ENCODE data around the gene SERBP1.
"Not testable (repeated sequence)": the region's sequence is repeated elsewhere in the genome, so short reads cannot be mapped to it uniquely, and the experiment has no call there.

Gene SERBP1

DNA sequence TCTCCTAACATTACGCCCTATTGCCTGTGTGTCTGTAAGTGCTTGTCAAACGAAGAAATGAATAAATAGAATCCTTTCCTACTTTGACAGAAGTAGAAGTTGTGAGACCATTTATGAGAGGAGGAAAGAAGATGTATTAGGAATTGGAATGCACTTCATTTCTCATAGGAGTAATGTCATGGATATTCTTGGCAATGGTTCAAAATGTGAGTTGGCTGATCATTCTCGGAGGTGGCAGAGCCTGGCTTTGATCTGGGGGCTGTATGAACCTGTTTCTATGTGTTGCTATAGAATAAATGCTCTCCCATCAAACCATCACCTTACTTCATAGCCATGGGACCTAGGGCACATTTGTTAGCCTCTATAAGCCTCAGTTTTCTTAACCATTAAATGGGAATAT lies 10.1 kb upstream of the SERBP1 start:
- no peak for DNase-seq (ENCODE audit: low spot score)

- DNase-seq (ENCODE audit: low spot score) = no peak
Measured at GRCh38 chr1:67439277-67440029, 9.3 kb upstream of the SERBP1 start.

DNA sequence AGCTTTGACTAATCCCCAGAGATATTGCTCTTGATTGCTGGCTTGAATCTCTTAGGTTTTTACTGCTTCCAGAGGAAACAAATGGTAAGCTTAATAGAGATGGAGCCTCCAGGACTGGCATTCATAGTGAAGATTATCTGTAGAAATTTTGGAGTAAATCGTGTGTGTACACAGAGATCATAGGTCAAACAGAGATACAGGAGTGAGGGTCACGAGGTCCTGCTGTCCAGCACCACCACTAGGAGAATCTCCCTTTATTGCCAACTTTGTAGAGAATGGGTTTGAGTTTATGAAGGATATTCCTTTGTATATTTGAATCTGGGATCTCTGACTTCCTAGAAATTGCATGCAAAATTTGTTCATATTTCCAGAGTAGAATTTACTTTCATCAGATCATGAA lies 7.8 kb upstream of the SERBP1 start:
- DNase-seq (ENCODE audit: low spot score) = no peak

- no peak for DNase-seq (ENCODE audit: low spot score)
Measured at GRCh38 chr1:67436511-67437055, 6.4 kb upstream of the SERBP1 start.

DNA sequence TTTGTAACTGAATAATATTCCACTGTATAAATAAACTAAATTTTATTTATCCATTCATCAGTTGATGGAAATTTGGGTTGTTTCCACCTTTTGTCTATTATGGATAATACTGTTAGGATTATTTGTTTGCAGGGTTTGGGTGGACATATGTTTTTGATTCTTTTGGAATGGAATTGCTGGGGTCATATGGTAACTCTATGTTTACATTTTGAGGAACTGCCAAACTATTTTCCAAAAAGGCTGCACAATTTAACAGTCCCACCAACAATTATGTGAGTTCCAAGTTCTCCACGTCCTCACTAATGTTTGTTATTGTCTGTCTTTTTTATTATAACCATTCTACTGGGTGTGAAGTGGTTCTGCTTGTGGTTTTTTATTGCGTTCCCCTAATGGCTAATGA lies 4.3 kb upstream of the SERBP1 start:
- no peak for DNase-seq (ENCODE audit: low spot score)

- DNase-seq (ENCODE audit: low spot score) = no peak
Measured at GRCh38 chr1:67433837-67434236, 3.6 kb upstream of the SERBP1 start.

GRCh38 chr1:67432745-67433144 lies 2.5 kb upstream of the SERBP1 start:
- no peak for DNase-seq (ENCODE audit: low spot score)

DNA sequence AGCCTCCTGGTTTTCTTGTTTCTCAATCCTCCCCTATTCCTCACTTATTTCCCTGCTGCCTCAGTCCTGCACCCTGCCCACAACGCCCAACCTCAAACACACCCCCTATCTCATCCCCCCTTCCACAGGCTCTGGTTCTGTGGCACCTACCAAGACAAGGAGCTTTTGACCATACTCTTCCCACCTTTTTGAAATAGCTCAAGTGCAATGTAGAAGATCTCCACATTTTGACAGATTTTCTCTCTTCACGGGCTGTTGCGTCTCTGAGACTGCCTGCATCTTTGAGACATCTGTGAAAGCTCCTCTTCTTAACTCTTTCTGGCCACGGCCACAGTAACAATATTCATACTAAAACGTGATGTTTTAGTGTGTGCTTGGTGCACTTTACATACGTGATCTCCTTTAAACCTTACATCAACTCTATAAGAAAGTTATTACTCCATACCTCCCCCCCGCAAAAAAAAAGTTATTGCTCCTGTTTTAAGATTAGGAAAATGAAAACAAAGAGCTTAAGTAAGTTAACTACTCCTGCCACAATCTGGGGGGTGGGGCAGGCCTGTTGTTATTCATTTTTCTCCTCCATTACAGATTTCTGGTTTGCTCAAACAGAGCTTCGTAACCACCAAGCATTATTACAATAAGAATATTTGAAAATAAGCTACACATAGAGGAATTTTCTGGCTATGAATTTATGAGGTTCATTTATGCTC lies 1.8 kb upstream of the SERBP1 start:
- DNase-seq (ENCODE audit: low spot score) = no peak

- DNase-seq (ENCODE audit: low spot score) = no peak
Measured at GRCh38 chr1:67431156-67431765, 1.1 kb upstream of the SERBP1 start.

- DNase-seq (ENCODE audit: low spot score) = peak; percentile 9
Measured at GRCh38 chr1:67429528-67430357, 459 bp downstream of the SERBP1 start.

DNA sequence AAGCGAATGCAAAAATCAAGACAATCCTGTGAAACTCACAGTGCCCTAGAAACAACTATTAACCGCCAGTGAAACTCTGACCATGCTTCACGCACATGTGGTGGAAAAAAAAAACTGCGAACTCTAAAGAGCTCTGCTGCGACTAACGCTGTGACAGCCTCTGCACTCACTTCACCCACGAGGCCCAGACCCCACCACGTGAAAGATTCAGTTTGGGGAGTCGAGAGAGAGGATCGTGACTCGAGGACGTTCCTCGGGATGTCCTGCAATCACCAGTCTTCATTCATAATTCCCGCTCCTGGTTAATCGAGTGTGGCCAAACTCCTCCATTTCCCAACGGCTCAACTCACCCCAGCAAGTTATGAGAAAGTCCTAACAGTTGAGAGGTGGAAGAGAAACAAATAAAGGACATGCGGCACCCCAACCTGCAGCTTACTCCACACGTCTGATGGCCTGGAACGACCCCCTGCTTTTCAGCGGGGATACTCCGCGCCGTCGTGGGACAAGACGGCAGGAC lies 1.1 kb downstream of the SERBP1 start:
- DNase-seq (ENCODE audit: low spot score) = no peak

GRCh38 chr1:67427947-67428346 lies 2.3 kb downstream of the SERBP1 start:
- no peak for DNase-seq (ENCODE audit: low spot score)

- no peak for DNase-seq (ENCODE audit: low spot score)
Measured at GRCh38 chr1:67427465-67427864, 2.7 kb downstream of the SERBP1 start.

DNA sequence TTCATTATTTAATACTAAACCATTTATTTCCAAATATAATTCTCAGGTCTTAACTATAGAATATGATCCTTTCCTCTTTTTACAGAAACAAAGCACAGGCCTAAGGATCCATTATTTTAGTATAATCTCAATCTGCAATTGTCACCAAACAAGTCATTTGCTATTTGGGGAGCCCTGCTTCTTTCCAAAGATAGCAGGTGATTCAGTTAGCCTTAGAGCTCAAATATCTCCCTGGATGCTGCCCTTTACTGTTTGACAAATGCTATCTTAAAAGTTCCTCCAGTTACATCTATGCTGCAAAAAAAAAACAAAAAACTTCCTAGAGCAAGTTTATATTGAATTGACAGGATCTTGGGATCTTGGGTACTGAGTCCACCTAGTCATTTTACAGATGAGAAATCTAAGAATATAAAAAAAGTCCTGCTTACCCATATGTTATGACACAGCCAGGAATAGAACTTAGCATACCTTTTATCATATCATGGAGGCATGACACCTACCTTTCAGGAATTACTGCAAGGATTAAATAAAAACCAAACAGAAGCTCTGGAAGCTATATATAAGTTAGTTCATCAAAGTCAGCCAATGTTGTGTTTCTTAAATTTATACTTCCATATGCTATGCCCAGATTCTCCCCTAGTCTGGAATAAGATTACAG lies 9.2 kb downstream of the SERBP1 start:
- DNase-seq (ENCODE audit: low spot score) = no peak

DNA sequence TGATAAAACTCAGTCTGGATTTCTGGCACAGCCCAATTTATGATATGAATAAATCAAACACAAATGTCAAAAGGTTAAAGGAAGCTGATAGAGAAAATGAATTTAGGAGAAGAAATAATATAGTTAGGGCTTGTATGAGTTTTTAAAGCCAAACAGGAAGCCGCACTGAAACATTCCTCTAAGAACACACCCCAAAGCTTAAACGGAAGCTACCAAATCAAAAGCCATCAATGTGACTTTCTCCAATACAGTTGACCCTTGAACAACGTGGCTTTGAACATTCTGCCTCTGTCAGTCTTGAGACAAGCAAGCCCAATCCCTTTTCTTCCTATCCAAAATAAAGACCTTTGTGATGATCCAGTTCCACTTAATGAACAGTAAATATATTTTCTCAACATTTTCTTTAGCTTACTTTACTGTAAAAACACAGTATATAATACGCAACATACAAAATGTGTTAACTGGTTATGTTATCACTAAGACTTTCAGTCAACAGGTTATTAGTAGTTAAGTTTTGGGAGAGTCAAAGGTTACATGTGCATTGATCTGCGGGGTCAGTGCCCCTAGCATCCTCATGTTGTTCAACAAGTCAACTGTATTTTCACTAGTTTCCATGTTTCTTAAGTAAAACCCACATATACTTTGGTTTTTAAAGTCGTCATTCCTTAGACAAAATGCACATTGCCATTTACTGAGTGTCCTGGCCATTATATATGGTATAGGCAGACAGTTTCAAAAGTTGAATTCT lies 11.2 kb downstream of the SERBP1 start:
- DNase-seq (ENCODE audit: low spot score) = no peak

GRCh38 chr1:67417733-67418132 lies 12.5 kb downstream of the SERBP1 start:
- DNase-seq (ENCODE audit: low spot score) = not testable (repeated sequence)

DNA sequence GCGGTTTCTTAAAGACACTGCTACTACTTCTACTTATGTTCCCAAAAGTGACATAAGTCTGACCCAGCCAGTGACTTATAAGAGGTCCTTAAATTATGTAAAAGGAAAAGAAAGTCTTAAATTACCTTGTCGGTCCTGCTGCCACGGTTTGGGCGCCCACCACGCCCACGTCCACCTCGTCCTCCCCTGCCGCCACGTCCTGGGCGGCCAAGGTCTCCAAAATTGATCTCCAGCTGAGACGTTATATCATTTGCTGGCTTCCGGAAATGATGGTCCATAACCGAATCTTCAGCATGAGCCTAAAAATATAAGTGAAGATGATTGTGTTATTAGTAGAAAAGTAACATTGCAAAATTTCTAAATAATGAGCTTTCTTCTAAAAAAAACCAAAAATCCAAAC lies 15.2 kb downstream of the SERBP1 start:
- no peak for DNase-seq (ENCODE audit: low spot score)

- DNase-seq (ENCODE audit: low spot score) = no peak
Measured at GRCh38 chr1:67414574-67414973, 15.6 kb downstream of the SERBP1 start.

DNA sequence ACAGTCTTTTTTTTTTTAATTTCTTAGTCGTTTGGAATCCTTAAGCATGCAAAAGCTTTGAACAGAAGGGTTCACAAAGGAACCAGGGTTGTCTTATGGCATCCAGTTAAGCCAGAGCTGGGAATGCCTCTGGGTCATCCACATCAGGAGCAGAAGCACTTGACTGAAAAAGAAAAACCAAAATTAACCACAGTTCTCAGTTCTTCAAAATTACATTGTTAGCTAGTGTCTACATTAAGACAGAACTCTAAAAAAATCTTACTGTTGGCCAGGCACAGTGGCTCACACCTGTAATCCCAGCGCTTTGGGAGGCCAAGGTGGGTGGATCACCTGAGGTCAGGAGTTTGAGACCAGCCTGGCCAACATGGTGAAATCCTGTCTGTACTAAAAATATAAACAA lies 17.1 kb downstream of the SERBP1 start:
- not testable (repeated sequence) for DNase-seq (ENCODE audit: low spot score)

GRCh38 chr1:67408148-67408547 lies 22.1 kb downstream of the SERBP1 start:
- DNase-seq (ENCODE audit: low spot score) = no peak

GRCh38 chr1:67407498-67407897 lies 22.7 kb downstream of the SERBP1 start:
- no peak for DNase-seq (ENCODE audit: low spot score)
